Stimulated activated CD4-positive, alpha-beta T cell treated with anti-CD3 and anti-CD28 coated beads, Interleukin-15, amount 100 ng/mL, for 24 hours (primary cell): ENCODE data around the gene PPM1E.
"Not testable (repeated sequence)": the region's sequence is repeated elsewhere in the genome, so short reads cannot be mapped to it uniquely, and the experiment has no call there.

Experiments used
- DNase-seq: peaks from one replicate; pipeline ENCODE4 v3.0.0-alpha.2; 2020

The PPM1E gene

DNA sequence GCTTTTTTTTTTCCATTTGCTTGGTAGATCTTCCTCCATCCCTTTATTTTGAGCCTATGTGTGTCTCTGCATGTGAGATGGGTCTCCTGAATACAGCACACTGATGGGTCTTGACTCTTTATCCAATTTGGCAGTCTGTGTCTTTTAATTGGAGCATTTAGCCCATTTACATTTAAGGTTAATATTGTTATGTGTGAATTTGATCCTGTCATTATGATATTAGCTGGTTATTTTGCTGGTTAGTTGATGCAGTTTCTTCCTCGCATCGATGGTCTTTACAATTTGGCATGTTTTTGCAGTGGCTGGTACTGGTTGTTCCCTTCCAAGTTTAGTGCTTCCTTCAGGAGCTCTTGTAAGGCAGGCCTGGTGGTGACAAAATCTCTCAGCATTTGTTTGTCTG, 94.5 kb downstream of the PPM1E start:
- not testable (repeated sequence) for DNase-seq

DNA sequence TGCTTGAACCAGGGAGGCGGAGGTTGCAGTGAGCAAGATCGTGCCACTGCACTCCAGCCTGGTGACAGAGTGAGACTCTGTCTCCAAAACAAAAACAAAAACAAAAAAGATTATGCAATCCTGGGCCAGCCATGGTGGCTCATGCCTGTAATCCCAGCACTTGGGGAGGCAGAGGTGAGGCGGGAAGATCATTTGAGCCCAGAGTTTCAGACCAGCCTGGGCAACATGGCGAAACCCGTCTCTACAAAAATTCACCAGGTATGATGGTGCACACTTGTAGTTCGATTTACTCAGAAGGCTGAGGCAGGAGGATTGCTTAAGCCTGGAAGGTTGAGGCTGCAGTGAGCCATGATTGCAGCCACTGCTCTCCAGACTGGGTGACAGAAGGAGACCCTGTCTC, 109.6 kb downstream of the PPM1E start:
- no peak for DNase-seq

DNA sequence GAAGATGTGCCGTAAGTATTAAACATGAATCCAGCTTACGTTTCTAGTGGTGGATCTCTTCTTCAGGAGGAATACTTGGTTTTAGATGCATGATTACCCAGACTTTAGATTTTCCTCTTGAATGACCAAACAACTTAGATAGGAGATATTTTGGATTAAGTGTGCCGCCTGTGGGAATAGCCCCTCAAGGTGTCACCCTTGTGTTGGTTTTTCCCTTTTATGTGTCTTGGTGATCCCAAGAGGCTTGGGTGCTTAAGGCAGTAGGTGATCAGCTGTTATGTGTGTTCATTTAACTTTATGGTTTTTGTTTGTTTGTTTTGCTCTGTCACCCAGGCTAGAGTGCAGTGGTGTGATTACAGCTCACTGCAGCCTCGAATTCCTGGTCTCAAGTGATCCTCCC, 115.1 kb downstream of the PPM1E start:
- DNase-seq = no peak

DNA sequence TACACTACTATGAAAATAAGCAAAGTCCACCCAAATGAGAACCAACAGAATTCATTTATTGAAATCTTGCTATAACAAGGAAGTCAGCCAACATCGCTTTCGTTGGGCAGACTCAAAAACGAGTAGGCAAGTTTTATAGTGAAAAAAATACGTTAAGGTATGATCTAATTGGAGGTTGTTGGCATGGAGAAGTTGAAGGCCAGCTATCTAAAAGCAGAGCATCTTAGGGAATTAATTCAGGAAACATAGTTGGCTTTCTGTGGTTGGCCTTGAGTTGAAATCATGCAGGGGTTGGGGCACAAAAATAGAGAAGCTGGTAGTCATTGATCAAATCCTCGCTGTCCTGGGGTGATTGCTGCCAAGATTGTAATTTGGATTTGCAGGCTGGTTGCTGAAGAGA, 118.3 kb downstream of the PPM1E start:
- no peak for DNase-seq

DNA sequence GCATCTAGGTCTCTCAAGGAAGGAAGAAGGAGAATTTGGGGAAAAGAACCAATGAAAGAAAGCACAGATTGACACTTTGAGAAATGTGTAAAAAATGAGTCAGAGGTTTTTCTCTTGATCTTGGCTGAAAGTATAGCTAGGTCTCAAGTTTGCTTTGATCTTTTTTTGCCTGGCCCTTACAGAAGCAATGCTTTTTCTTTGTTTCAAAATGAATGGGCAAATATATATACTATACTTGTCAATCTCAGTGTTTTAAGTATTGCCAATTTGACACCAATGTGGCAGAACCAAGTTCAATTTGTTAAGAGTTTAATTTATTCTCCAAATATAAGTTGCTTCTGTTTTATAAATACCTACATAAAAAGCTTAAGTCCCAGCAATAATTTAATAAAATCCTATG, 119.6 kb downstream of the PPM1E start:
- DNase-seq = no peak

DNA sequence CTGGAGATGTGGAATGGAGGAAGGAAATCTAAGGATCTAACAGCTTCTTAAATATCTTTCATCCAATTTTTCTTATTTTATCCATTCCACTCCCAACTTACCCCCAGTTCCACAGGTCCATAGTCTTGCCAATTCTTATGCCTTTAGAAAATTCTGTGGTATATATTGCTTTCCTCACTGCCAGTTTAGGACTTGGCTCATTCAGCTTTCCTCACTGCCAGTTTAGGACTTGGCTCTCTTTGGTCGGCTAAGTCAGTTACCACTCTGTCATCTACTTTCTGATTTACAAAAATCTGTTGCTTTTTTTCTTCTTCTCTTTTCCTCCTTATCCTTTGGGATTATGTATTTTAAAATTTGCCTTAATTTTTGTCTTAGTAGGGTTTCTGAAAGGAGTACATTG, 128.5 kb downstream of the PPM1E start:
- no peak for DNase-seq

DNA sequence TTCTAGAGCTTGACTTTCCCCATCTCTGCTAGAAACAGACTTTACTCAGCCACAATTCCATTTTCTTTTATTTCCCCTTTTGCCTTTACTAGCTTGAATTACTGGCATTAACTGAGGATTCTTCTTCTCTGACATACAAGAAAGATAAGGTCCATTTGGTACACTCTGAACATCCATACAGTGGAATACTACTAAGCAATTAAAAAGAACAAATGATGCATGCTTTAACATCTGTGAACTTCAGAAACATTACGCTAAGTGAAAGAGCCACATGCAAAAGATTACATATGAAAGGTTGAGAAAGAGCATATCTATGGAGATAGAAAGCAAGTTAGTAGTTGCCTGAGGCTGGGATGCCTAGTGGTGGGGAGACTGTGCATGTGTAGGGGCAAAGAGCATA, 130.9 kb downstream of the PPM1E start:
- DNase-seq = no peak

DNA sequence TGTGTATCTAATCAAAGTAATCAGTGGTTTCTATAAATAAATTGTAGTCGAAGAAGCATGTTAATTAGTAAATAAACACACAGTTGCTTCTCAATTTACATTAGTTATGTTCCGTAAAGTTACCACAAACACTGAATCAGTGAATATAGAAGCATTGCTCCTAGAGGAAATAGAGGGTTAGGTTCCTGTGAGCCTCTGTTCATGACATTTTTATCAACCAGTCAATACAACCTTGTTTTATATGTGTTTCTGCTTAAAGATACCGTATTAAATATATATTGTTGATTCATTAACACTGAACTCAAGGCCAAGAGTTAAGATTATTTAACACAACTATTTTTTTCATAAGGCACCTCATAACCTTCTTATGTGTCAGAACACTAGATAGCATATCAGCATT, 134.3 kb downstream of the PPM1E start:
- DNase-seq = no peak

DNA sequence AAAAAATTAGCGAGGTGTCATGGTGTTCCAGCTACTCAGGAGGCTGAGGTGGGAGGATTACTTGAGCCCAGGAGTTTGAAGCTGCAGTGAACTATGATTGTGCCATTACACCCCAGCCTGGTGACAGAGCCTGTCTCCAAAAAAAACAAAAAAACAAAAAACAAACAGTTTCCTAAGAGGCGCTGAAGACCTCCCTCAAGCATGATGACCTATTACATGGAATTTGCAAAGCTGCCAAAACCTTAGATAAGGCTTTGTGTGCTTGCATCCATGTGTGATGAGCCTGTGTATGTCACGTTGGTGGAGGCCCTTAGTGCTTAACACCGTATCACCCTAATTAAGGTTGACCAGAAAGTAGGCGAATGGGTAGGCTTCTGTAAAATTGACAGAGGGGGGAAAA, 143.5 kb downstream of the PPM1E start:
- DNase-seq = no peak

DNA sequence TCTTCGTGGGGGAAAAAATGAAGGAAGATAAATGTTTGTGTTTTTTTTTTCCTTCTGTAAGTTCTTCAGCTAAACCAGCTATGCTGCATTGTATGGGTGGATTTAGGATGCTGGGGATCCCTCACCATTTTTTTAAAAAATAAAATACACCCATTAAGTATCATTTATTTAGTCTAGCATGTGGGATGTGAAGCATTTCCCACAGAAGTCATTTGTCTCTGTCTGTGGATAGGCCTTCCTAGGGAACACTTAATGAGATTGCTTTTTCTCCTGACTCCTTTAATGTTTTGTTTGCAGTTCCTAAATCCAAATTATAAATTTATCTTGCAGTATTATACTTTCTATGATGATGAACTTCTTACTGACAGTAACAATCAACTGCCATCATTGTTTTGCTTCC, 146.7 kb downstream of the PPM1E start:
- DNase-seq = no peak

DNA sequence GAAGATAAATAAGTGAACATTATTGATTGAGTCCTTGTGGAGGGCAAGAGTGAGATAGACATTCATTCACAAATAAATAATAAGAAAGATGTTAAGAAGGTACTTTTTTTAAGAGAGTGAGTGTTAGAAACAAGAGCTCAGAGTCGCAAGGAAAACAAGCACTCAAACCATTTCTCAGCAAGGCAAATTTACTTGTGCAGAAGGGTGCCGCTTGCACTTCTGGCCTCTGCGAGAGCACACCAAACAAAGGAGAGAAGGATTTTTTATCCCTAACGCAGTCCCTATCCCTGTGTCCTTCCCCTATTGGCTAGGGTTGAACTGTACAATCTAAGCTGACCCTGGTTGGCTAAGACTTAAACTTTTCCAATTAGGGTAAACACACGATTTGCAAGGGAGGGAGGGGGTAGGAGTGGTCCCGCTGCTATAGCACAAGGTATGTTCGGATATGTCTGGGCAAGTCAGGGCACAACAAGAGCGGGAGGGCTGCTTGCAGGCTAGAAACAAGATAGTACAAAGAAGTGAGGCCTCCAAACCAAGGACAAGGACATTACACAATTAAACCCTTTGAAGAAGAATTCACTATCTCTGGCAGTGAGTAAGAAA, 156.2 kb downstream of the PPM1E start:
- DNase-seq = no peak

DNA sequence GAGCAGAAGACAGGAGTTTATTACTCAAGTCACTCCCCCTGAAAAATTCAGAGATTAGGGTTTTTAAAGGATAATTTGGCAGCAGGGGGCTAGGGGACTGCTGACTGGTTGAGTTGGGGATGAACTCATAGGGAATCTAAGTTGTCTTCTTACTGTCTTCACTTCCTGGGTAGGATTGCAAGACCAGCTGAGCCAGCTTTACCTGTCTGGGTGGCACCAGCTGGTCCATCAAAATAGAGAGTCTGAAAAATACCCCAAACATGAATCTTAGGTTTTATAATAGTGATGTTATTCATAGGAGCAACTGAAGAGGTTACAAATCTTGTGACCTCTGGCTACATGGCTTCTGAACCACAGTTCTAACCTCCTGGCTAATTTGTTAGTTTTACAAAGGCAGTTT, 157.9 kb downstream of the PPM1E start:
- no peak for DNase-seq

DNA sequence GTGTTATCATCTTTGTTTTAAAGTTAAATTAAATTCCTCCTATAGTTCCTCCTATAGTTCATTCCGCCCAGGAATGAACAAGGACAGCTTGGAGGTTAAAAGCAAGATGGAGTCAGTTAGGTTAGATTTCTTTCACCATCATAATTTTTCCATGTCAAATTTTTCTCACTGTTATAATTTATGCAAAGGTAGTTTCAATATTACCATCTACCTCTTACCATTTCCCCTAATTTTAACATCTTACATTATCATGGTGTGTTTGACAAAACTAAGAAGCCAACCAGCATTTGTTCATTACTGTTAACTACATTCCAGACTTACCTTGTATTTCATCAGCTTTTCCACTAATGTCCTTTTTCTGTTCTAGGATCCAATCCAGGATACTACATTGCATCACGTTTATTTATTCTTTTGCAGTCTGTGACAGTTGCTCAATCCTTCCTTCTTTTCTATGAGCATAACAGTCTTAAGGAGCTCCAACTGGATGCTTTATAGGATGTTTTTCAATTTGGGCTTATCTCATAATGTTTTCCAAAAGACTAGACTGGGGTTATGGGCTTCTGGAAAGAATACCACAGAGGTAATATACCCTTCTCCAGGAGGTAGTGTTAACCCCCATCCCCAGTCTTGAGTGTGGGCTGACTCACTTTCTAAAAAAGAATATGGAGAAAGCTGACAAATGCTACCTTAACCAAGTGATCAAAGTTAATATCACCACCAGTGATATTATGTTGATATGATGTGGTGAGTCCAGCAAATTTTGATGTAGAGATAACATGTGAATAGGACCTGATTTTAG, 158.5 kb downstream of the PPM1E start:
- DNase-seq = no peak

DNA sequence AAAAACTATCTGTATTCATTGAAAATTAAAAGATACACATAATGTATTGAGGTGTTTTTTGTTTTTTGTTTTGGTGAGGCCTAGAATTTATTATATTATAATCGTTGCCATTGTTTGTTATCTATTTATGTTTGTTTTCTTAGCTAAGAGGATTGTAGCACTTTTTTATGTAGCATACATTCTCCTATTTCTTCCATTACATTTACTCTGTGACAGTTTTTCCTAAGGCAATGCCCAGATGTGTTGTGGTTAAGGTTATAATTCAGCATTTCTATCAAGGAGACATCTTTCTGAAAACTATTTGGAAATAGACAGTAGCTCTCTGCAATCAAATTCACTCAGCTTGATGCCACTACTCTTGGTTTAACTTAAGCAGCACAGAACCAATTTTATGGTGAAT, 161.6 kb downstream of the PPM1E start:
- no peak for DNase-seq

DNA sequence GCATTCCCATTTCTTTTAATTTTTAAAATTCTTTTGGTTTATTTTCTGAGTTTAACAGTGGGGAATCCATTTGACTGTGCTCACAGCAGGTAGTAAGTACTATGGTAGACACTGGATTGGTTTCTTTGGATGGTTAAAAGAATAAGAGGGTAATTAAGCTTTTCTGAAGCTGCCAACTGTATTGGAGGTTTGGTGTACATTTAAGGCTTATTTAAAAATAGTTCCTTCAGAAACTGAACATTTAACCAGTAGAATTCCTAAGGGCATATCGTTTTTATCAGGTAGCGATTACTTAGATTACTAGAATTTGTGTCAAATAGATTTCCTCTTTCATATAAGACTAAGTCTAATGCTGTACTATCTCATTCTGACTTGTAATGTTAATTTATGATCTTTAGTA, 162.4 kb downstream of the PPM1E start:
- DNase-seq = no peak

DNA sequence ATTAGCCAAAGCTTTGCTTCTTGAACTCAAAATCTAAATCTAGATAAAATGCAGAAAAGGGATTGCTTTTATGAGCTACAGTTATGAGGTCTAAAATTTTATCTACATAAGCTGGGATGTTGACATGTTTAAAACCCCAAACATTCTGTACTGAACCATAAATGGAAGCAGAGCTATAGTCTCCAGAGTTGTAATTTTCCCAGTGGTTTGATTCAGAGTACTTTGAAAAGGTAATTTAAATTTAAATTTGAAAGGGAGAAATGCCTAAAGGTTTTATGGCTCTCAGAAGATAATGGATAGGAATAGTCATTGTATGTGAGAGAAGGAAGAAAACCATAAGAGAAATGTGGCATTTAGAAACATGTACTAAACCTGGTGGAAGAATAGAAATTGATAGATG, 163.2 kb downstream of the PPM1E start:
- DNase-seq = no peak

DNA sequence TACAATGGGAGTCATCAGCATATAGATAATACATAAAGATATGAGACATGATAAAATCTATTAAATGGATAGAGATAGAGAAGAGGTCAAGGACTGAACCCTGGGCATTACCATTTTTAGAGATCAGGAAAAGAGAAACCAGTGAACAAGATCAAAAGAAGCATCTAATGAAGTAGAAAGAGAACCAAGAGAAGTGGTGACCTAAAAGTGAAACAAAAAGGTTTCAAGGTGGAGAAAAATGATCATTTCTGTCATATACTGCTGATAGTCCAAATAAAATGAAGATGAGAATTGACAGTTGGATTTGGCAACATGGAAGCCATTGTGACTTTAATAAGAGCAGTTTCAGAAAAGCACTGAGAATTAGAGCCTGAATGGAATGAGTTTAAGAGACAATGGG, 165.1 kb downstream of the PPM1E start:
- DNase-seq = no peak

DNA sequence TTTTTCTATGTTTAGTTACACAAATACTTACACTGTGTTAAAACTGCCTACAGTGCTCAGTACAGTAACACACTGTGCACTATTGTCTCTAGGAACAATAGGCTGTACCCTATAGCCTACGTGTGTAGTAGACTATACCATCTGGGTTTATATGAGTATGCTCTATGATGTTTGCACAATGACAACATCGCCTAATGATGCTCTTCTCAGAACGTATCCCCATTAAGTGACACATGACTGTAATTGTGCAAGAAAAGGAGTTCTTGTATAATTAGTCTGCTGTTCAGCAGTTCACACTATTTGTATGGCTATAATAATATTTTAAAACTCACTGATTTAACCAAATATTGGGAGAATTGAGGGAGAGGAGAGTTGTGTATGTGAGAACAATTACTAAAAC, 177.3 kb downstream of the PPM1E start:
- DNase-seq = no peak

DNA sequence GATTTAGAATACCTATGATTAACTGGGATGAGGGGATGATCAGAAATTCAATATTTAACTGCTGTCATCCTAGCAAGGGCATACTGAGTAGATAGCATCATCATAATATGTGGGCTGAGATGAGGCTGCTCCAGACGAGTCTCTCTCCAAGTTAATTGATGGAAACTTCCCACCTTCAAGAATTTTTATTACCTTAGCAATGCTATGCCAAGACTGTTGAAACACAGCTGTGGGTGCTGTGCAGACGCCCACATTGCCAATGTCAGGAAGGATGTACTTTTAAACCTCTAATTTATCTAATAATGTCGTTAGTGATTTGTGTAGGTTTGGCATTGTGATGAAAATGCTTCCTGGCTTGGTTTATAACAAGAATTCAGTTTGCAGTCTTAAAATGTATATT, 180.6 kb downstream of the PPM1E start:
- no peak for DNase-seq

DNA sequence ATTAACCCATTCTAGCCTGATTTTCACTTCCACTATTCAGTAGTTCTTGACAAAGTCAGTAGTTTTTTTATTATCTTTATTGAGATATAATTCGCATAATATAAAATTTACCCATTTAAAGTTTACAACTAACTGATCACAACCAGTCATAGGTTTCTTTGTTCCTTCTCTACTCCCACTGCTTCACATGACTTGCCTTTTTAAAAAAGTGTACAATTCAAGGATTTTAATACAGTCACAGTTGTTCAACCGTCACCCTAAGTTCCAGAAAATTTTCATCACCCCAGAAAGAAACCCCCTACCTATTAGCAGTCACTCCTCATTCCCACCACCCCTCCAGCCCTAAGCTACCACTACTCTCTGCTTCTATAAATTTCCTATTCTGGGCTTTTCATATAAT, 188.5 kb downstream of the PPM1E start:
- no peak for DNase-seq

DNA sequence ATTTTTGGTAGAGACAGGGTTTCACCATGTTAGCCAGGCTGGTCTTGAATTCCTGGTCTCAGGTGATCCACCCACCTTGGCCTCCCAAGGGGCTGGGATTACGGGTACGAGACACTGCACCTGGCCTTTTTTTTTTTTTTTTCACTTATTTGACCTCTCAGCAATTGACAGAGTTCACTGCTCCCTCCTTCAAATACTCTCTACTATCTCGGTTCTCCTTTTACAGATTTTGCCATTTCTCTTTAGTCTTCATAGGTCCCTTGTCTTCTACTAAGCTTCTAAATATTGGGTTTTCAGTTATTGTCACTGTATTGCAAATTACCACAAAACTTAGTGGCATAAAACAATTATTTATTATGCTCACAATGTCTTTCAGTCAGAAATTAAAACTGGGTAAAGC, 191.8 kb downstream of the PPM1E start:
- DNase-seq = no peak

DNA sequence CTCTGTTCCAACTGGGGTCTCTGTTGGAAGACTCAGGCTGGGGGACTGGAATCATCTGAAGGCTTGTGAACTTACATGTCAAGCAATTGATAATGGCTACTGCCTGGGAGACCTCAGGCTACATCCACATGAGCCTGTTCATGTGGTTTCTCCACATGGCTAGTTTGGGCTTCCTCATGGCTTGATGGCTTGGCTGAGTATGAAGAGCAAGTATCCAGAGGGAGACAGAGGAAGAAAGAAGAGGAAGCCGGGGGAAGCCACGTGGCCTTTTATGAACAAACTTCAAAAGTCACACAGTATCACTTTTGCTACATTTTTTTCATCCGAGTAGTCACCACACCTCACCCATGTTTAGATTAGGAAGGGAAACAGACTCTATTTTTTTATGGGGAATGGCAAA, 192.2 kb downstream of the PPM1E start:
- DNase-seq = no peak

DNA sequence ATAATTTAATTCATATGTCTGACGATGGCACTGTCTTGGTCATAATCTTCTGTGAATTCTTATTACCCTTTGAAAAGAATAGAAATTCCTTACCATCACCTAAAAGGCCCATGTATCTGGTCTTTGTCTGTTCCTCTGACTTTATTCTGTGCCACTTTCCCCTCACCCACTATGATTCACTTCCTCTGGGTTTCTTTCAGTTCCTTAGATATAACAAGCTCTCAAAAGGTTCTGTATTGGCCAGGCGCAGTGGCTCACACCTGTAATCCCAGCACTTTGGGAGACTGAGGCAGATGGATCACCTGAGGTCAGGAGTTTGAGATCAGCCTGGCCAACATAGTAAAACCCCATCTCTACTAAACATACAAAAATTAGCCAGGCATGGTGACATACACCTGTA, 198.7 kb downstream of the PPM1E start:
- DNase-seq = not testable (repeated sequence)

DNA sequence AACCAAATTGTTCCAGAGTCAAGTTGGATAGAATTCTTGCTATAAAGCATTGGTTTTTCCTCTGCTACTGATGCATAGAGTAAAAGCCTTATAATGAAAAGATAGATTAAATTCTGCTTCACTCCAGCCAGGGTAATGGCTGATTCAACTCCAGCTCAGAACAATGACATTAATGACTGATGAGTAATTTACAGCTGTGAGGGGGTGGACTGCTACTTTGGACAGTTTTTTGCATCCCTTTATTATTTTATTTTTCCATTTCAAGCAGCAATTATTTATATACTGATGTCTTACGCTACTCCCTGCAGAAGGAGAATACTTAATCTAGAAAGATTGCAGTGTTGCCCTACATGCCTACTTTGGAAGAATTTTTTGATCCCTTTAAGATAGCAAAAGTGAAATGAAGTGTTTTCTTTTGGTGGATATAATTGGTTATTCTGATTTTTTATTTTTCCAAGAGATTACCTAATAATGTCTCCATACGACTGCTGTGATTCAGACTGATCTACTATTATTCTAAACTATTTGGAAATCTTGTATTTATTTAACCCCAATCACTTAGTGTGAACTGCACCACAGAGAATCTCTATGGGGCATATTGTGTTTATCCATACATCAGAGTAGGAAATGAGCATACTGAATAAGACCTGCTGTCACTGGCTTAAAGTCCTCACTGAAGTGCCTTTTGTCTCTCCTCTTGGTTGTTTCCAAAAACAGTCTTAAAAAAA, 201.5 kb downstream of the PPM1E start:
- DNase-seq = no peak

DNA sequence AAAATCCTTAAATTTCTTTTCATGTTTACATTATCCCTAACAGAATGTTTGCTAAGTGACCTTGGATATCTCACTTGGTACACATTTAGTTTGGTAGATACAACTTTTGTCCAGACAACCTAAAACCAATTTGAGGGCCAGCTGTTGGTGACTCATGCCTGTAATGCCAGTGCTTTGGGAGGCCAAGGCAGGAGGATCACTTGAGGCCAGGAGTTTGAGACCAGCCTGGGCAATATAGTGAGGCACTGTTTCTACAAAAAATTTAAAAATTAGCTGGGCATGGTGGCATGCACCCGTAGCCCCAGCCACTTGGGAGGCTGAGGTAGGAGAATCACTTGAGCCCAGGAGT, 202.0 kb downstream of the PPM1E start:
- DNase-seq = not testable (repeated sequence)
